AG10803 (cell line): ENCODE results near the gene PPP1R3G.

Experiments used
- DNase-seq: peaks from one replicate; pipeline ENCODE4 v3.0.0; 2010; ENCODE audit warnings: low read depth
- H3K4me3 ChIP-seq: 2 replicates; pipeline ENCODE4 v1.5.1; 2011; ENCODE audit warnings: mild to moderate bottlenecking, low read length, control low read depth
- CTCF ChIP-seq: conservative IDR thresholded peaks from 2 replicates; pipeline ENCODE4 v1.5.1; 2011; ENCODE audit warnings: mild to moderate bottlenecking, low read length, control low read depth, inconsistent platforms

The PPP1R3G gene

GRCh38 chr6:5102267-5102970 lies 17.3 kb downstream of the PPP1R3G start:
- H3K4me3 ChIP-seq: no peak overlapping the region
- DNase-seq: no peak
- no peak for TF ChIP-seq CTCF

- no peak for TF ChIP-seq CTCF
- no peak overlapping the region for H3K4me3 ChIP-seq
- DNase-seq: no peak
Measured at GRCh38 chr6:5103250-5103649, 18.1 kb downstream of the PPP1R3G start.

DNA sequence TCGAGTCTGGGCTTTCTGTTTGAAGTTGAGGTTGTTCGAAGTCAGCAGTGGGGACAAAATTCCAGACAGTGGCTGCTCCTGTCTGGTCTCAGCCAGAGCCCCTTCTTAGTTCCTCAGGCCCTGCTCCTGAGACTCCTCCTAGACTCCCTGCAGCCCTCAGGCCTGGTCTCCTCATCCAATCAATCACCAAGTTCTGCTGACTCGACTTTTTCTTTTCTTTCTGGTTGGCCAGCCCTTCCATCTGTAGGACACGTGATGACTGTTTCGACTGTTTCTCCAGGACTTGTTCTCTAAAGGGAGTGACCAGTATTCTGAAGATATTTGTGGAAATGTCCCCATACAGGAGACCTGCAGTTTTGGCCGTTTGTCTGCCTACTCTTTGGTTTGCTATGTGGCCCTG lies 19.5 kb downstream of the PPP1R3G start:
- no peak overlapping the region for H3K4me3 ChIP-seq
- no peak for TF ChIP-seq CTCF
- no peak for DNase-seq

- no peak for DNase-seq
- no peak for TF ChIP-seq CTCF
- H3K4me3 ChIP-seq: no peak overlapping the region
Measured at GRCh38 chr6:5105146-5105545, 20.0 kb downstream of the PPP1R3G start.

- H3K4me3 ChIP-seq: no peak overlapping the region
- no peak for TF ChIP-seq CTCF
- DNase-seq: no peak
Measured at GRCh38 chr6:5107341-5107740, 22.2 kb downstream of the PPP1R3G start.

GRCh38 chr6:5108068-5108467 lies 22.9 kb downstream of the PPP1R3G start:
- no peak overlapping the region for H3K4me3 ChIP-seq
- no peak for TF ChIP-seq CTCF
- DNase-seq: no peak

DNA sequence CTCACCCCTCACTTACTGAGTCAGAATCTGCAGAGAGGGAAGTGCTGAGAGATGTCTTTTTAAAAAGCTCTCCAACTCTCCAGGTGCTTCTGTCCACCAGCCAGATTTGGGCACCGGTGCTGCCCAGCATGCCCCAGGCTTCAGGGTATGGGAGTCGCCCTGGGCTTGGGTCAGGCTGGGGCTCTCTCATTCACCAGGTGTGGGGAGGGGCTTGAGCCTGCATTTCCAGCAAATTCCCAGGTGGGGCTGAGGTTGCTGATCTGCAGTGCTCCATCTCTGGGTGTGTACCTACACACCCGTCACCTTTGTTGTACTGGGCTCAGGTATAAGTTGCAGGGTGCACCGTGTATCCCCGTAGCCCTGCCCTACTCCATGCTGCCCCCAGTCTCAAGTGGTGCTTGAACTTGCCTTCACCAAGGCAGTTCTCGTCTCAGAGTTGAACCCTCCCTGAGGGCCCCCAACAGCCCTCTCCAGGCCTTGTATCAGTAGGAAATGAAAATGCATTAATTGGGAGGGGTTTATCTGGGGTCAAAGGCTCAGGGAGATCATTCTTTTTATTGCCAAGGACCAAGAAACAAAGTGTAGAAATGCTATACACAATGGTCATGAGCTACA lies 23.5 kb downstream of the PPP1R3G start:
- TF ChIP-seq CTCF: no peak
- H3K4me3 ChIP-seq: no peak overlapping the region
- DNase-seq: no peak
